T follicular helper cell (primary cell): ENCODE results near the gene UQCR10.
"Not testable (repeated sequence)": the region's sequence is repeated elsewhere in the genome, so short reads cannot be mapped to it uniquely, and the experiment has no call there.

Experiments used
- DNase-seq: peaks from one replicate; pipeline ENCODE4 v3.0.0-alpha.2; 2020; ENCODE audit warnings: low read depth

Gene UQCR10

GRCh38 chr22:29737251-29738117 lies 29.7 kb upstream of the UQCR10 start:
- DNase-seq, result no peak

GRCh38 chr22:29738118-29738815 lies 28.9 kb upstream of the UQCR10 start:
- DNase-seq, result no peak

- DNase-seq, result no peak
Measured at GRCh38 chr22:29739346-29739875, 27.8 kb upstream of the UQCR10 start.

GRCh38 chr22:29740216-29740615 lies 27.0 kb upstream of the UQCR10 start:
- DNase-seq, result no peak

DNA sequence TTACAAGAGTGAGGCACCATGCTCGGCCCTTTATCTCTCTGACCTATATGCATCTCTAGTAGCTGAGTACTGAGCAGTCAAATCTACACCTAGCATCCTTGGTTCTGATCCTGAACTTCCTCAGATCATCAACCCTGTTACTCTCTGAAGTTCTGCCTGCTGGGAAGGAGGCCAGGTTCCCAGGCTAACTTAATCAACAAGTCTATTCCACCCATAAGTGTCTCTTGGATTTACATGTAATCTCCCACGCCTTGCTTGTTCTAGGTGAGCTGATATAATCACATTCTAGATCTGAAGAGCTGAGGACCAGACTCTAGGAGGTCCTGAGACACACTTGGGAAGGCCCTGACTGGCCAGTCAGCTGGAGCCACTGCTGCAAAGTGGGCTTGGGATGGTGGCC lies 25.2 kb upstream of the UQCR10 start:
- DNase-seq, result no peak

DNA sequence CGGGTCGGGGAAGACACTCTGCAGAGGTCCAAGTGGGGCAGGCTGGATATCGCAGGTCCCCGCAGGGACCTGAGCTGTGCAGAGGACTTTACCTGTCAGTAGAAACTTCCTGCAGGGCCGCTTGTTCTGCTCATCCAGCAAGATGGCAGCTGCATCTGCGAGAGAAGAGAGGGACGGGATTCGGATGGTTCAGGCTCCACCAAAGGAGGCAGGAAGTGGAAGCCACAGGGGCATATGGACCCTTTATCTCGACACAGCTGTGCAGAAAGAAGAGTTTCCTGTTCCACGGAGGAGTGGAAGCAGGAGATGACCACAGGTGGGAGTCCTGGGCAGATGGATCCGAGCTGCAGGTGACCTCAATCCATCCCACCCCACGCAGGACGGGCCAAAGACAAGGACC lies 24.8 kb upstream of the UQCR10 start:
- DNase-seq, result no peak

- no peak for DNase-seq
Measured at GRCh38 chr22:29744902-29745301, 22.3 kb upstream of the UQCR10 start.

- DNase-seq, result no peak
Measured at GRCh38 chr22:29747832-29748231, 19.3 kb upstream of the UQCR10 start.

- no peak for DNase-seq
Measured at GRCh38 chr22:29748248-29748893, 18.8 kb upstream of the UQCR10 start.

DNA sequence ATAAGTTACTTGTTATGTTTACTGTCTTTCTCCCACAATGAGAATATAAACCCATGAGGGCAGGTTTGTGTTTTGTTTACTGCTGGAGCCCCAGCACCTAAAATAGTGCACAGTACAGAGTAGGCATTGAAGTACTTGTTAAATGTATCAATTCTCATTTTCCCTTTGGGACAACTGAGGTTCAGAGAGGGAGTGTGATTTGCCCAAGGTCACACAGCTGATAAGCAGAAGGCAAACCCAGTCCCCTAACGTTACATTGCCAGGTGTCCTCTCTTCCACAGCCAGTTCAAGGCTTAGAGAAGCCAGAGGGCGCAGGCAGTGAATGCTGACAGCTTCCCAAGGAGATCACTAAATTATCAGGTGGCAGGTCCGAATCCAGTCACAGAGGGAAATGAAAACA lies 17.1 kb upstream of the UQCR10 start:
- DNase-seq, result no peak

GRCh38 chr22:29750559-29751538 lies 16.3 kb upstream of the UQCR10 start:
- no peak for DNase-seq

GRCh38 chr22:29751669-29752068 lies 15.5 kb upstream of the UQCR10 start:
- no peak for DNase-seq

- no peak for DNase-seq
Measured at GRCh38 chr22:29753808-29754657, 13.1 kb upstream of the UQCR10 start.

GRCh38 chr22:29754658-29755395 lies 12.3 kb upstream of the UQCR10 start:
- DNase-seq, result not testable (repeated sequence)

- no peak for DNase-seq
Measured at GRCh38 chr22:29755889-29756288, 11.3 kb upstream of the UQCR10 start.

- no peak for DNase-seq
Measured at GRCh38 chr22:29756341-29756740, 10.8 kb upstream of the UQCR10 start.

DNA sequence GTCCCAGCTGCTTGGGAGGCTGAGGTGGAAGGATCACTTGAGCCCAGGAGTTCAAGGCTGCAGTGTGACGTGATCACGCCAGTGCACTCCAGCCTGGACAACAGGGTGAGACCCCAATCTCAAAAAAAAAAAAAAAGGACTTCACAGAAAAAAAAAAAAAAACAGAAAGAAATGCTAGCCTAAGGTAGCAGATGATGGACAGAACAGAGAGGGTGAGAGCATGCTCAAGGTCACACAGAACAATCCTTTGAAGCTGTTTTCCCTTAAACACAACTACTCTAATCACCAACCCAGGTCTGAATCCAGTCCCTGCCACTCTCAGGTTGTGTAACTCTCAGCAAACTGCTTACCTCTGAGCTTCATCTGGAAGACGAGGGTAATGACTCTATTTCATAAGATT lies 10.1 kb upstream of the UQCR10 start:
- DNase-seq, result no peak

GRCh38 chr22:29758068-29758622 lies 9.0 kb upstream of the UQCR10 start:
- DNase-seq, result no peak

DNA sequence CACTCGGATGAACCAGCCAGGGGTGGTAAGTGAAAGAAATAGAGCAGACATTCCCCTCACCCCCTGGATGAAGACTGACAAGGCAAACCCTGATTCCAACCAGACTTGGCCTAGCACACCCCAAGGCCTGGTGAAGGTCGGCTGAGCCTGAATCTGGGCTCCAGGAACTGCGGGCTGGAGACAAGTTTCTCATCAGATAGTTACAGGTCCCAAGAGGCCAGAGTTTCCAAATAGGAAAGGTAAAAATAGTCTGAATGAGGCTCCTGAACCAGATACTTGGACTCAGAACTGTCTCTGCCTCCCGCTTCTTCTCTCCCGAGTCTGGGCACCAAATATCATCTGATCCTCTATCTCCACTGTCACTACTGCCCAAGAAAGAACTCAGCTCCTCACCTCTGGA lies 8.2 kb upstream of the UQCR10 start:
- DNase-seq, result no peak
